A673 (cell line): Measurements from ENCODE around the gene CAMK1.

Experiments used
- CTCF ChIP-seq: fragments of 300-800, 200-600 bp; sonication (generic); conservative IDR thresholded peaks from 2 replicates; pipeline ENCODE4 v1.5.1; 2017; ENCODE audit warnings: low read depth, mild to moderate bottlenecking, antibody characterized with exemption, low read length, moderate library complexity, mixed read lengths
- EZH2 ChIP-seq: fragments of 200-600 bp; sonication (generic); IDR thresholded peaks from 2 replicates; pipeline ENCODE4 v1.6.1; 2017; ENCODE audit warnings: borderline replicate concordance, low read depth, mild to moderate bottlenecking, mixed read lengths, antibody characterized with exemption, low read length; ENCODE audit not compliant: poor library complexity, severe bottlenecking

- TF ChIP-seq CTCF = no peak
- no peak for TF ChIP-seq EZH2
Measured at GRCh38 chr3:9780458-9780812, 10.7 kb upstream of the CAMK1 start.
